Hematopoietic multipotent progenitor cell treated with erythropoietin and hydrocortisone succinate and interleukin-3 and kit ligand, for 6 days (in vitro differentiated cells): ENCODE results near the gene KLF14.
"Not testable (repeated sequence)": the region's sequence is repeated elsewhere in the genome, so short reads cannot be mapped to it uniquely, and the experiment has no call there.

Source experiments
- DNase-seq: peaks from one replicate; pipeline ENCODE4 v3.0.0-alpha.2; 2015

Gene KLF14

DNA sequence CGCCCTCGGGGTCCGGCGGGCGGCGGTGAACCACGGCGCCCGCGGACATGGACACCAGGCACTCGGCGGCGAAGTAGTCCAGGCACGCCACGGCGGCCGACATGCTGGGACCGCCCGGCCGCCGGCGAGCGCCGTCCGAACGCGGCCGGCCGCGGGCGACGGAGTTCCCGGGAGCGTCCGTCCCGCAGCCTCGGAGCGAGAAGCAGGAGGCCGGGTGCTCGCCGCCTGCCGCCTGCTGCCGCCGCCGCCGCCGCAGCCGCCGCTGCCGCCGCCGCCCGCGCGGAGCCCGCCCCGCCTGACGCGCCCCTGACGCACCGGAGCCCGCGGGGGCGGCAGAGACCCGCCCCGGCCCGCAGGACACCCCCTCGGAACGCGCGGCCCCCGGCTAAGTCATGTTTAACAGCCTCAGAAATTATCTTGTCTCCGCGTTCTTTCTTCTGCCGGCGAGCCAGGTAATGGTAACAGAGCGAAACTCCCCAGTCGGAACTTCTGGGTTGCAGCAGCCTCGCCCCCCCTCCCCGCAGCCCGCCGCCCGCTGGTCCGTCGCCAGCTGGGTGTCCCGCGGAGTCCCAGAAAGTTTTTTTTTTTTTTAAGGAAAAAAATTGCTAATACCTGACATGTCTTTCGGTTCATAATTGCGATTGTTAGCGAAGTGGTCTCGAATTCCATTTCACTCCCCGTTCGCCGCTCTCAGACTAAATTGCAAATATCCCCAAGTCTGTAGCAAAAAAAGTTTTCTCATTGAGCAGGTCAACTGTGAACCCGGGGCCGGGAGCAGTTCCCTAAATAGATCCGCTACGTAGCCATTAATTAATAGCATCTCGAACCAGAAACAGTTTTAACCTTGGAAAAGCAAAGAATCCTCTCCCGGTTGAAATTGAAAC lies at the start of gene KLF14:
Gene KLF14, minus strand, starts transcription at position 277 of the 884 bp plus-strand sequence. Its CDS starts 174 bp downstream, at position 103.
- peak; percentile 27 for DNase-seq

DNA sequence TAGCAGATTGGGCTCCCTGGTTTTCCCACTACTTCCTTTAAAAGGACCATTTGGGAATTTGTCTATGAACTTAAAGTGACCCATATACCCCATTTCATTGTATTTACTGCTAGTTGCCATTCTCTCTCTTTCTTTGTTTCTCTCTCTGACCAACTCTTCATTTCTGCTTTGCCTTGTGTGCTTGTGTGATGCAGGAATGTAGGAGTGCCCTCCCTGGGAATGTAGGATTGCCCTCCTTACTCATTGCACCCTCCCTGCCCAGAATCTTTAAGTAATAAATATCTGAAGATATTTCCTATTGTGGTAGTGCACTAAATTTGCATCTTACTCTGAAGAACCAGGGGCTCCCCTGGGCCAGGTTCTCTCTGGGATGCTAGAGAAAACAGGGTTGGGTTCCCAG lies 47.3 kb upstream of the KLF14 start:
- no peak for DNase-seq

DNA sequence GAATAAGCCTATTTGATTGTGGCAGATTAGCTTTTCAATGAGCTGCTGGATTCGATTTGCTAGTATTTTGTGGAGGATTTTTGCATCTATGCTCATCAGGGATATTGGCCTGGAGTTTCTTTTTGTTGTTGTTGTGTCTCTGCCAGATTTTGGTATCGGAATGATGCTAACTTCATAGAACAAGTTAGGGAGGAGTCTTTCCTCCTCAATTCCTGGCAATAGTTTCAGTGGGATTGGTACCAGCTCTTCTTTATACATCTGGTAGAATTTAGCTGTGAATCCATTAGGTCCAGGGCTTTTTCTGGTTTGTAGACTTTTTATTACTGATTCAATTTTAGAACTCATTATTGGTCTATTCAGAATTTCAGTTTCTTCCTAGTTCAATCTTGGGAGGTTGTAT lies 43.4 kb upstream of the KLF14 start:
- no peak for DNase-seq

DNA sequence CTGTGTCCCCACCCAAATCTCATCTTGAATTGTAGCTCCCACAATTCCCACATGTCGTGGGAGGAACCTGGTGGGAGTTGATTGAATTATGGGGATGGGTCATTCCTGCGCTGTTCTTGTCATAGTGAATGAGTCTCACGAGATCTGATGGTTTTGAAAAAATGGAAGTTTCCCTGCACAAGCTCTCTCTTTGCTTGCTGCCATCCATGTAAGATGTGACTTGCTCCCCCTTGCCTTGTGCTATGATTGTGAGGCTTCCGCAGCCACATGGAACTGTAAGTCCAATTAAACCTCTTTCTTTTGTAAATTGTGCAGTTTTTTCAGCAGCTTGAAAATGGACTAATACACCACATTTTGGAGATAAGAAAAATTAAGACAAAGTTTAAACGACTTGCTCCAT lies 38.4 kb upstream of the KLF14 start:
- DNase-seq = not testable (repeated sequence)

DNA sequence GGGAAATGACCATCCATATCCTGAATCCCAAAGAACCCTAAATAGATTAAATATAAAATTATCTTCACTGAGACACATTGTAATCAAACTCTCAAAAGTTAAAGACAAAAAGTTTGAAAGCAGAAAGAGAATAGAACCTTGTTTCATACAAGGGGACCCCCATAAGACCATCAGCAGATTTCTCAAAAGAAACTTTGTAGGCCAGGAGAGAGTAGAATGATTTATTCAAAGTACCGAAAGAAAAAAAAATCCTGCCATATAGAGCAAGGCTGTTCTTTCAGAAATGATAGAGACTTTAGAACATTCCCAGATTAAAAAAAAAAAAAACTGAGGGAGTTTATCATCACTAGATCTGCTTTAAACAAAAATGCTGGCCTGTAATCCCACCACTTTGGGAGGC lies 34.8 kb upstream of the KLF14 start:
- no peak for DNase-seq

DNA sequence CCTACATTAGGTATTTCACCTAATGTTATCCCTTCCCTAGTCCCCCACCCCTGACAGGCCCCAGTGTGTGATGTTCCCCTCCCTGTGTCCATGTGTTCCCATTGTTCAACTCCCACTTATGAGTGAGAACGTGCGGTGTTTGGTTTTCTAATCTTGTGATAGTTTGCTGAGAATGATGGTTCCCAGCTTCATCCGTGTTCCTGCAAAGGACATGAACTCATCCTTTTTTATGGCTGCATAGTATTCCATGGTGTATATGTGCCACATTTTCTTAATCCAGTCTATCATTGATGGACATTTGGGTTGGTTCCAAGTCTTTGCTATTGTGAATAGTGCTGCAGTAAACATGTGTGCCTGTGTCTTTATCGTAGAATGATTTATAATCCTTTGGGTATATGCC lies 30.6 kb upstream of the KLF14 start:
- DNase-seq = not testable (repeated sequence)

DNA sequence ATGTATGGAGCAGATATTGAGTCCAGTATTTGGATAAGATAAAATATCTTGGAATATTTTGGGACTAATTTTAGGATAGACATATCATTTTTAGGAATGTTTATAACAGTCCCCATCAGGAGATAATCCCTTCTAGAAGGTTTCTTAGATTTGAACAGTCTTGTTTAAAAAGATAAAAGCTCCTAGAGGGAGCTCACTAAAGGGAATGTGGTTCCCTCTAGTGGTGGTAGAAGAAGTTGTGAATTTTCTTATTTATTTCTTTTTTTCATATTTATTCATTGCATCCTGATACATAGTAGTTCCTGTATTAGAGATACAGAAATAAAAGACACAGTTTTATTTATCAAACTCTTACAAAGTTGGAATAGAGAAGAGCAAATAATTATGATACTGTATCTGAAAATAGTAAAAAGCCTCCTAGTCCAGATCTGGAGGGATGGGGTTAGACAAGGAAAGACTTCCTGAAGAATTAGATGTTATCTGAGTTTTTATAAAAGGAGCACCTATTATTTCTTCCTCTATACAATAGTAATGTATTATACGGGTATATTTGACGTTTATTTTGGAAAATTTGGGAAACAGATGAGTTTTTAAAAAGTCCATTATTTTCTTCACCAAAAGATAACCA lies 24.5 kb upstream of the KLF14 start:
- DNase-seq = peak; percentile 79

DNA sequence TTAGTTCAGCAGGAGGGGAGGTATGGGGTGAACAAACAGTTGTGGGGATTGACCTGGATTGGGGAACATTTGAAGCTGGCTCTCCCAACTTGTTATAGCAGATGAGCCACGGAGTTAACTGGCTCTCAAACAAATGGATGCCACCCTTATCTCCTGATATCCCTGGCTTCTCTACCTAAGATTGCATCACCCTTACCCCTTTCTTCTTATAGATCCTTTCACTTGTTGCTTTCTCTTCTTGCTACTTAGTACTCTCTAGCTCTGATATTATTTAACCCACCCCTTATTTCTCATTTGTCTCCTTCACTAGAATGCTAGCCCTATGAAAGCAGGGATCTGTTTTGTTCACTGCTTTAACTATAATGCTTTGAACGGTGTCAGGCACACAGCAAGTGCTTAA lies 22.3 kb upstream of the KLF14 start:
- DNase-seq = no peak

DNA sequence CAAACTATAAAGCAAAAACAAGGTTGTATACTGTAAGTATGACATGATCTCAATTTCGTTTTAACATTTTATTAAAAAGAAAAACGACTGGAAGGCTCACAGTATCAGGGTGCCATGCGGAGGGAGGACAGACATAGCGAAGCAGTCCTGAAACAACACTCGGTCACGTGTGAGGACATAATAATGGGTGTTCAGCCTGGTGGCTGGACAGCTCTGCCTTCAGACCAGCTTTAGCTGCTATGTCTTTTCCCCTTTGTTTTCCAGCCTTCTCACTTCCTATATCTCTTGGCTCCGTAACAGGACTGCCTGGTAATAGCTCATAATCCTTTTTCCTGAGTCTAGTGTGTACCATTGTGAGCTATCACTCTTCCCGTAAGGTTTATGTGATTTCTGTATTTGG lies 18.4 kb upstream of the KLF14 start:
- DNase-seq = no peak

DNA sequence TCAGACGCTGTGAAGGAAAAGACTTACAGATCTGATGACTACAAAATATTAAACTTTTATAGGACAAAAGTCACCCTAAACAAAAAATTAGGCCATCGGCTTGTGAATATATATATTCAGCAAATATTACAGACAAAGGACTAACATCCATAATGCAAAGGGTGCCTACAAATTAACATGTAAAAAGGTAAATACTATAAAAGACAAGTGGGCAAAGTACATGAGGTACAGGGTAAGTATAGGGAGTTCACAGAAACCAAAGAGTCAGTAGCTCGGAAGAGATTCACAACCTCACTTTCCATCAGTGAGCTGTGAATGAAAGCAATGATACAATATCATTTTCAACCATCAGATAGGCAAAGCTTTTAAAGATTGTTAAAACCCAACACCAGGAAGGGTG lies 16.7 kb upstream of the KLF14 start:
- no peak for DNase-seq

DNA sequence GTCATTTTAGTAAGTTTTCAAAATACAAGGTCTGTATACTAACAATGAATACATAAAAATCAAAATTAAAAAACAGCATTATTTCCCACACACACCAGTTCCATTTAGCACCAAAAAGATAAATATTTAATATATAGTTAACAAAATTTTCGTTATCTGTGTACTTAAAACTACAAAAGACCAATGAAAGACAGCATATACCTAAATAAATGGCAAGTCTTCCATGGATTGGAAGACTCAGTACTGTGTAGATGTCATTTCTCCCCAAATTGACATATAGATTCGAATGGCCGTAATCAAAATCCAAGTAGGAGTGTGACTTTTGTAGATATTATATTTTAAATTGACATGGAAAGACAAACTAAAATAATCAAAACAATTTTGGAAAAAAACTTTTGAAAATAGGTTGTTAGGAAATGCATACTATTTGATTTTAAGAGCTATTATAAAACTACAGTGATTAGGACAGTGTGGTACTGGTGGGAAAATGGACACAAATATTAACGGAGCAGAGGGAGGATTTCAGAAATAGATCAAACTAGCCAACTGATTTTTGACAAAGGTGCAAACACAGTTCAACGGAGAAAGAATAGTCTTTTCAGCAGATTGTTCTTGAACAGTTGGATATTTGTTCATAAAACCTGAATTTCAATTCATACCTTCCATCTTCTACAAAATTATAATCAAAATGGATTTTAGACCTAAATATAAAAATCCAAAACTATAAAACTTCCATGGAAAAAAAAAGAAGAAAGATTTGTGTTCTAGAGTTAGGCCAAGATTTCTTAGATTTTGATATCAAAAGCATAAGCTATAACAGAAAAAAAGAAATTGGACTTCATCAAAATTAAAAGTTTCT lies 14.8 kb upstream of the KLF14 start:
- no peak for DNase-seq

DNA sequence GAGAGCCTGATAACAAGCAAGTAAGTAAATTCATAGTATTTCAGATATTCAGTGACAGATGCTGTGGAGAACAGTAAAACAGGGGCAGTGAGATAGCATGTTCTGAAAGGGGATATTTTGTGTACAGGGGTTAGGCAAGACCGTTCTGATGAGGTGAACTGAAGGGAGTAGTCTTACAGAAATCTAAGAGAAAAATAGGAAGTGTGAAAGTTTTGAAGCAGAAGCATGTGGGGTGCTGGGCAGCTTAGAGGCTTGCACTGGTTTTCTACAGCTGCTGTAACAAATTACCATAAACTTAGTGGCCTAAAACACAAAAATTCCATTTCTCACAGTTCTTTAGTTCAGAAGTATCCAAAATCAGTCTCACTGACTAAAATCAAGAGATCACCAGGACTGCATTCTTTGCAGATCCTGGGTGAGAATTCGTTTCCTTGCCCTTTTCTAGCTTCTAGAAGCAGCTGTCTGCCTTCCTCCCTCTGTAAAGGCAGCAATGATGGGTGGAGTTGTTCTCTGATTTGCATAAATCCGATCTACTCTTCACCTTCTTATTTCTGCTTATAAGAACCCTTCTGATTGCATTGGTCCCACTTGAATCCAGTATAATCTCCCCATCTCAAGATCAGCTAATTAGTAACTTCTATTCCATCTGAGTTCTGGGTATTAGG lies 7.5 kb upstream of the KLF14 start:
- no peak for DNase-seq

DNA sequence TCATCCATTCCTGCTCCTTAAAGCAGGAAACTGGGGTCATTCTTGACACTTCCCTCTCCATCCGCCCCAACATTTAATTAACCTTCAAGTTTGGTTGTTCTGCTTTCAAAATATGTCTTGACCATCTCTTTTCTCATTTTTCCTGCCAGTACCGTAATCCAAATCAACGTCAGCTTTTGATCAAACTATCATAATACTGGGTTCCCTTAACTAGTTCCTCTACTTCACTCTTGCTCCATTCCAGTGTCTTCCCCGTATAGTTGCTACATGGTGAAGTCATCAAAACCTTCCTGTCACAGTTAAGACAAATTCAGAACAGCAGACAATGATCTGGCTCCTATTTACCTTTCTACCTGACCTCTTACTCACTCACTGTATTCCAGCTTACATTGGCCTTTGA lies 6.6 kb upstream of the KLF14 start:
- DNase-seq = no peak

DNA sequence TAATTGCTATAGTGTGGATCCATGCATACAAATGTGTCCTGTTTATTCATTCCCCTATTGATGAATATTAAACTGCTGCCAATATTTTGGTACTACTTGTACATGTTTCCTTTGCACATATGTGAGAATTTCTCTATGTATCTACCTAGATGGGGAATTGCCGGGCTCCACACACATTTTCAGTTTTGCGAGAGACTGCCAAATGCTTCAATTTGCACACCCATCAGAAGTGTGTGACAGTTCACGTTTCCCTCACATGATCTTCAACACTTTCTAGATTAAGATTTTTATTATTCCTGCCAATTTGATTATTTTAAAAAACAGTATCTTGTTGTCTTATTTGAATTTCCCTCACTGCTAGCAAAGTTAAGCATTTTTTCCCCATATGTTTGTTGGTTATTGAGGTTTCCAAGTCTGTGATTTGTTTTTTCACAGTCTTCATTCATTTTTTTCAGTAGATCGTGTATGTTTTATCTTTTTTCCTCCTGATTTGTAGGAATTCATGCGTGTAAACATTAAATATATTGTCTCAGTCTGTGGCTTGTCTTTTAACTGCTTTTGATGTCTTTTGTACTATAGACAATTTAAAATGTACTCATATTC lies 2.4 kb upstream of the KLF14 start:
- no peak for DNase-seq

DNA sequence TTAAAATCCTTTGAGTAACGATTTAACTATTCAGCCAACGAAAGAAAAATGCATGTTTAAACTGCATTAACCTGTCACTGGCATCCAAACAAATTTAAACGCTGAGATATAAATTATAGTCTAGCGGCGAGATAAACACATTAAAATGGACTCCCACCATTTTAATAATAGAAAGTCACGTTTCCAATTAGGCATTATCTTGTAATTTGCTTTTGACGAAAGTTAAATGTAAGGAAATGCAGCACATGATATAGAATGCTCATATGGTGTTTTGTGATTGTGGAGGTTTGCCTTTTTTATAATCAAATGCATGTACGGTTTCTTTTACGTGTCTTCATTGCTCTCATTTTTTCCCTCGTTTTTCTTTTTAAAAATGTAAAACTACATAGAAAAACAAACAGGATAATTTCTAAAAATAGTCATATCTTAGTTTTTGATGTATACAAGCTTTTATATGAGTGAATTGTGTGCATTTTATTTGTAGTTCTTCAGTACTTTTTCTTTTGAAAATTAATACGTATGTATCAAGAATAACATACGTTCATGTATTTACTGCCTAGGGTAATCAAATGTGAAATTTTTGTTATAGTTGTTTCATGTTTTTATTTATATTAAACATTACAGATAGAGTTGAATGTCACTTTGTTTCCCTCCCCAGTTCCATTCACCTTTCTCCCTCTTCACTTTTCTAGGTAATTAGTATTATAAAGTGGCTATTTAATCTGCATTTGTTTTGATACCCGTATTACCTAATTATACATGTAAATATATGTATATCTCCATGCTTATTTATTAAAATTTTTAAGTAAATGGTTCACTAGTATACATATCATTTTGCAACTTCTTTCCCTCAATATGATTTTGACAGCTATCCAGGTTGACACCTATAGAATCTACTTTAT lies 1.1 kb upstream of the KLF14 start:
- peak; percentile 9 for DNase-seq

DNA sequence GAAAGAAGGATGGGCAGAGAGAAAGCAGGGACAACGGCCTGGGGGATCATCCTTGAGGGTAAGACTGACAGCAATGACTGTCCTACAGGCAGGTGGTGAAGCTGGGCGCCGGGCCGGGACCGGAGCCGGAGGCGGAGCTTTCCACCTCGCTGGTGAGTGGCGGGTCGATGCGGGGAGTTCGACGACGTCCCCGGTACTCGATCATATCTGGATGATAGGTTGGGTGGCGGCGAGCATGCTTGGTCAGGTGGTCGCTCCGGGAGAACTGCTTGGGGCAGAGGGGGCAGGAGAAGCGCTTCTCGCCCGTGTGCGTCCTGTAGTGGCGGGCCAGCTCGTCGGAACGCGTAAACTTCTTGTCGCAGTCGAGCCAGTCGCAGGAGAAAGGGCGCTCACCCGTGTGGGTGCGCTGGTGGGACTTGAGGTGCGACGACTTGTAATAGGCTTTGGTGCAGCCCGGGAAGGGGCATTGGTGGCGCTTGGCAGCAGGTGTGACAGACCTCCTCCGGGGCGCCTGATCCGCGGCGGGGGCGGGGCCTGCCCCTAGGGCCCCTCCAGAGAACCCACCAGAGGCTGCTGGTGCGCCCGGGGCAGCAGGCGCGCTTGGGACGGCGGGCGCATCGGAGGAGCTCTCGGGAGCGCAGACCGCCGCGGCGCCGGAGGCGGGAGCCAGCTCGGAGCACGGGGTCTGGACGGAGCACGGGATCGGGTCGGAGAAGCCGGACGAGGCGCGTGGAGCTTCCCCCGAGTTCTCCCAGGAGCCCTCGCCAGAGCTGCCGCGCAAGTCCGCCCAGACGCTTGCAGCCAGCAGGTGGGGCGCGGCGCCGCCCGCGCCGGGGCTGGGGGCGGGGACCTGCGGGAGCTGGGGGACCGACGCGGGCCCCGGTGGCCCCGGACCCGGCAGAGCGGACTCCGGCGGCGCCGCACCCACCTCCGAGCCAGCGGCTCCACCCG lies 752 bp downstream of the KLF14 start:
- no peak for DNase-seq

DNA sequence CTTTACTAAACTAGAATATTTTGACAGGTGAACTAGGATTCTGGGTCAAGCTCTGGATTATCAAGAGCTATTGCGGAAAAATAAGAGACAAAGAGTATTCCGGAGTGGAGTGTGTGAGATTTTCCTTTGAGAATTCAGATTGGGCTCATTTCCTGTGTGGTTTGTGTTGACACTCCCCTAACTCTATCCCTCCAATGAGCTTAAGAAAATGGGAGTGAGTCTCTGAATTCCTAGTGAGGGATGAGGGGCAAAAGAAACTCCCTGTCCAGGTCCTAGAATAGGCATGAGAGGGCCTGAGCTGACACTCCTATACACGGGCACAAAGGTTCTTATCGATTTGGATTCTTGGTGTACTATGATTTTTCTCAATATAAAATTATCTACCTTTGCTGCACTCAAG lies 10.2 kb downstream of the KLF14 start:
- no peak for DNase-seq

DNA sequence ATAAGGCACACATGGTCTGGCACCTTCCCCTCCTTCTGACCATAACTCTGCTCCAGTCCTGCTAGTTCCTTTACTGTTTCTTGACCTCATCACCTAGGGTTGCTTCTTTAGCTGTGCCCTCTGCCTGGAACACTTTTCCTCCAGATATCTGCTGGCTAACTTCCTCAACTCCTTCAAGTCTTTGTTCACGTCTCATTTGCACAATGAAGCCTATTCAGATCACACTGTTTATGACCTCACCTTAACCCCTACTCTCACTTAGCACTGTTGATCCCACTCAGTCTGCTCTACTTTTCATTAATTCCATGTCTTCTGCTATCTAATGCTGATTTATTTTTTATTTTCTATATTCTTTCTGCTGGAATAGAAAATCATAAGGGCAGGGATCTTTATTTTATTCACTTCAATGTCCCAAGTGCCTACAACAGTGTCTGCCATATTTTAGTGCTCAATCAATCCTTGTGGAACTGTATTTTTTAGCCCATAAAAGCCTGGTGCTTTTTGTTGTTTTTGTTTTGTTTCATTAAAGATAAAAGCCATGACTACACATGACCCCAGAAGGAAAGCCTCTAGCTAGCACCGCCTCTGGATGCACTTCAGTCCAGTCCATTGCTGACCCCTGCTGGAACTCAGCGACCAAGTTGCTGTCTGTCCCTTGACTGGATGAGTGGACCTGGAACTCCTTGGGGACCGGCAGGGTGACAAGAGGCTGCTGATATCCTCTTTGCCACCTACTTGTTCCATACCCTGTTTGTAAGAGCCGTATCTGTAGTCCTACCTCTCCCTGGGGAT lies 12.3 kb downstream of the KLF14 start:
- DNase-seq = peak; percentile 63

DNA sequence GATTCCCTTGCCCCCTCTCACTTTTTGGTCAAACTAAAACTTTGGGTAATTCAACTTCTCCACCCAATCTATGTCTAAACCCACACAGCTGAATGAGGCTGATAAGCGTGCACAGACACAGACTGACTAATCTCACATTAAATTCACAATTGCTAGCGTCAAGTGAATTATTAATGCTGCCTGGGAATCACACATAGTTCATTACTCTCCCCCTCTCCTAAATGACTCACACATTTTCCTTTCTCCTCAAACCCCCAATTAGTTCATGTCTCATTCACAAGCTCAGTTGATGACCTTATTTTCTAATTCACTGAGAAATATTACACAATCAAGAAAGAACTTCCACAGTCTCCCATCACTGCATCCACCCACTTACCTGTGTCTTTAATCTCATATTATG lies 14.5 kb downstream of the KLF14 start:
- peak; percentile 44 for DNase-seq
